ENCODE results near the gene ATP1B2.
A peak's percentile ranks its signal among the peaks of the same experiment; 100 is the strongest.
"Not testable (repeated sequence)": the region's sequence is repeated elsewhere in the genome, so short reads cannot be mapped to it uniquely, and the experiment has no call there.

Gene ATP1B2

GRCh38 chr17:7650509-7651096, at the start of gene ATP1B2:
Gene ATP1B2 (plus strand): TSS chr17:7650926. CDS start chr17:7651519, 593 bp downstream.
- DNase-seq: peak; percentile 25

DNA sequence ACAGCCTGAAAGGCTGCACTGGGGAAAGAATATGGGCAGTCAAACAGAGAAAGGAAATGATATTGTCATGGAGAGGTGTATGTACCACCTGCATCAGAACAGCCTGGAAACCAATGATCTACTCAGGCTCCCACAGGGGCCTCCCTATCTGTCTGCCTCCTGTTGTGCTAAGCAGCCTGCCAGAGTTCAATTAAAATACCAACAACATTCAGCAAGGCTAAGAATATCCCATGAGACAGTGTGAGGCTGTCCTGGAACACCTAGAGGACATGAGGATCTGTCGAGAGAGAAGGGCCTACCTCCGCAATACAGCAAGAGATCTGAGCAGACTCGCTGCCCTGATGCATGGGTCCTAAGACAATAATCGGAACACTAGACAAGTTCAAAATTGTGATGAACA, 44.4 kb upstream of the ATP1B2 start:
- DNase-seq: no peak

DNA sequence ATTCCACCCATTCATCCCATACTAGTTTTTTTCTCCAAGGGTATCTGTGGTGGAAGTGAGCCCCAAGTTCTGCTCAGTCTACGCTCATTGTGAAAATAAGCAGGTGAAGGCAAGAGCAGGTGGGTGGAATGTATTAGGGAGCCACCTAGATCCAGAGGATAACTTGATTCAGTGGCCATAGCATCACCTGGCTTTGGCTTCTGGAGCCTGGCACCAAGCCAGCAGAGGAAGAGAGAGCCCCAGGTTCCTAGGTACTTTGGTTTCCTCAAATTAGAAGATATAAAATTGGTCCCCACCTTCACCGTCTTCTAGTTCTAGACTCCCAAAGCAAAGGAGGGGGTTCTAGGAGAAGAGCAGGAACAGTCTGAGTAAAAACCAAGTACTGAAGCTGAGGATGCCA, 40.1 kb upstream of the ATP1B2 start:
- no peak for DNase-seq

- DNase-seq: no peak
These were observed 39.0 kb upstream of the ATP1B2 start for GRCh38 chr17:7611635-7612293.

DNA sequence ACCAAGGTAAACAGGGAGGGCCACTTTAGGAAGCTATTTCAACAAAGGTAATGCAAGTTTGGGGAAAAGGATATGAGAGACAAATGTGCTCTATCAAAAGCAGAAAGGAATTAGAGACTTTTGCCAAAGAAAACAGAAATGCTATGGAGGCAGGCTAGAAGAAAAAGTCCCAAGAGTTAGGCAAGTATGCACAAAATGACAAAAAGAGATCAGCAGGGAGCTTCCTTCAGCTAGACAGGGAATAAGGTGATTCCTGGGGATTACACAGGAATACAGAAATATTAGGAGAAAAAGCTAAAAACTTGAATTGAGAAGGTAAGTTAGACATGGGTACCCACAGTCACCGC, 38.5 kb upstream of the ATP1B2 start:
- DNase-seq: no peak

DNA sequence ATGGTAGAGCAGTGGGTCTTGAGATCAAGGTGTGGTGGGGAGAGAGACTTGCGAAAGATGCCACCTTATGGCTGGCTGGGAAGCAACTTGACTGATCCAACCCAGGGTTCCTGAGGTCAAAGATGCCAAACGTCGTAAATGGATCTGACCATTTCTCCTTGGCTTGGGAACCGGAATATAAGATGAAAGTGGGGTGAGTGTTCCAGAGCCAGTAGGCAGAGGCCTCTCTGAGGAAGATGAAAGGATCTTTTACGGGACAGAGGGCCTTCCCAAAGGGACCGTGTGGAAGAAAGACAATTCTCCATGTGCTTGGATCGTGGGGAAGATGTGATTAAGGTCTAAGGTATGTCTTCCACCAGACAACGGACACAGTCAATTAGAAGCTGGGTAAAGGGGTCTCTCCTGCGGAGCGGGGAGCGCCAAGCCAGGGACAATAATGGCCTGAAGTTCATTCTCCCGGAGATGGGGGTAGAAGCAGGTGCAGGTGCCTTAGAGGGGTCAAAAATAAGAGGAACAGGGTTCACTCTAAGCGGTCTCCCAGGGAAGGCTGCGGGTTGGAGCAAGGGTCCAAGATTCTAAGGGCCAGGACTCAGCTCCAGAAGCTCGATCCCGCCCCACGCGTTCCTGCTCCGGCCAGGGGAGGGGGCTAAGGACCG, 36.8 kb upstream of the ATP1B2 start:
- DNase-seq: no peak

- peak; percentile 94 for DNase-seq
These were observed 36.1 kb upstream of the ATP1B2 start, which contains the start of gene FXR2 for GRCh38 chr17:7614425-7615264. Gene FXR2 (minus strand): TSS chr17:7614897. CDS start chr17:7614532, 365 bp downstream.

DNA sequence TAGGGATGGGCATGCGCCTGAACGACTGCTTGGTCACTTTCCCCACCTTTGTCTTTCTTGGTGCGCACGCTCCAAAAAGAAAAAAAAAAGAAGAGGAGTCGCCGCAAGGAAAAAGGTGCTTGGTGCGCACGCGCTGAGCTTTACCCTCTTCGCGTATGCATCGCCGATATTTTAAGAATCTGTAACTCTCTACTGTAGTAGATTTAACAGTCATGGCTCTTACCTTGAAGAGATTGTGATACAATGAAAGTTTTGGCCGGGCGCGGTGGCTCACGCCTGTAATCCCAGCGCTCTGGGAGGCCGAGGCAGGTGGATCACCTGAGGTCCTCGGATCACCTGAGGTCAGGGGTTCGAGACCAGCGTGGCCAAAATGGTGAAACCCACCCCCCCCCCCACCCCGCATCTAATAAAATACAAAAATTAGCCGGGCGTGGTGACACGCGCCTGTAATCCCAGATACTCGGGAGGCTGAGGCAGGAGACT, 35.4 kb upstream of the ATP1B2 start:
- no peak for DNase-seq

DNA sequence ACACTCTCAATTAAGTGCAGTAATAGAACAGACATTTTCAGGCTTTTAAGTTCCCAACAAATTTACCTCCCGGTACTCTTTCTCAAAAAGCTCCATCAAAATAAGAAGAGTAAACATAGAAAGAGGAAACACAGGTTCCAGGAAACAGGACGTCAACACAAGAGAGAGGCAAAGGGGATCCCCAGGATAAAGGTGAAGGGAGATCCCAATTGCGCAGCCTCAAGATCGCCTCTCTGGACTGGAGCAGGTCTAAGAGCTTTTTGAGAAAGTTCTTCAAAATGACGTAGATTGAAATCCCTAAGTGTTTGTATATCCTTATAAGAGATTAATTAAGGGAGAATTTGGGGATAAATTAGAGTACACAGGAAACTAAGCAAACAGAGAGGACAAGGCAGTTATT, 32.1 kb upstream of the ATP1B2 start:
- DNase-seq: no peak

DNA sequence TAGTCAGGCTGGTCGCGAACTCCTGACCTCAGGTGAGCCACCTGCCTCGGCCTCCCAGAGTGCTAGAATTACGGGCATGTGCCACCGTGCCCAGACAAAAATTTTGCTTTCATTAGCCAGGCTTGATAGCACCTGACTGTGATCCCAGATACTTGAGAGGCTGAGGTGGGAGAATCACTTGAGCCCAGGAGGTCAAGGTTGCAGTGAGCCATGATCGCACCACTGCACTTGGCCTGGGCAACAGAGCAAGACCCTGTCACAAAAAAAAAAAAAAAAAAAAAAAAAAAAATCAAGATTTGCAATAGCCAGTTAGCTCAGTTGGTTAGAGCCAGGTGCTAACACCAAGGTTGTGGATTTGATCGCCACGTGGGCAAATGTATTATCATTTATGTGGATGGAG, 29.9 kb upstream of the ATP1B2 start:
- no peak for DNase-seq

GRCh38 chr17:7623661-7624060, 27.1 kb upstream of the ATP1B2 start:
- no peak for DNase-seq

DNA sequence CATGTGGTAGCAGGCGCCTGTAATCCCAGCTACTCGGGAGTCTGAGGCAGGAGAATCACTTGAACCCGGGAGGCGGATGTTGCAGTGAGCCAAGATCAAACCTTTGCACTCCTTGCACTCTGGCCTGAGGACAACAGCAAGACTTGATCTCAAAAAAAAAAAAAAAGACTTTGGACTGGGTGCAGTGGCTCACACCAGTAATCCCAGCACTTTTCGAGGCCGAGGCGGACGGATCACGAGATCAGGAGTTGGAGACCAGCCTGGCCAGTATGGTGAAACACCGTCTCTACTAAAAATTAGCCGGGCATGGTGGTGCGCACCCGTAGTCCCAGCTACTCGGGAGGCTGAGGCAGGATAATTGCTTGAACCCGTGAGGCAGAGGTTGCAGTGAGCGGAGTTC, 25.0 kb upstream of the ATP1B2 start:
- not testable (repeated sequence) for DNase-seq

GRCh38 chr17:7626307-7626706, 24.4 kb upstream of the ATP1B2 start:
- DNase-seq: no peak

GRCh38 chr17:7626956-7627249, 23.8 kb upstream of the ATP1B2 start:
- no peak for DNase-seq

- DNase-seq: peak; percentile 34
These were observed 23.2 kb upstream of the ATP1B2 start, which contains the start of gene SAT2 for GRCh38 chr17:7627250-7628121. Gene SAT2 (minus strand): TSS chr17:7627821. CDS start chr17:7627635, 186 bp downstream.

DNA sequence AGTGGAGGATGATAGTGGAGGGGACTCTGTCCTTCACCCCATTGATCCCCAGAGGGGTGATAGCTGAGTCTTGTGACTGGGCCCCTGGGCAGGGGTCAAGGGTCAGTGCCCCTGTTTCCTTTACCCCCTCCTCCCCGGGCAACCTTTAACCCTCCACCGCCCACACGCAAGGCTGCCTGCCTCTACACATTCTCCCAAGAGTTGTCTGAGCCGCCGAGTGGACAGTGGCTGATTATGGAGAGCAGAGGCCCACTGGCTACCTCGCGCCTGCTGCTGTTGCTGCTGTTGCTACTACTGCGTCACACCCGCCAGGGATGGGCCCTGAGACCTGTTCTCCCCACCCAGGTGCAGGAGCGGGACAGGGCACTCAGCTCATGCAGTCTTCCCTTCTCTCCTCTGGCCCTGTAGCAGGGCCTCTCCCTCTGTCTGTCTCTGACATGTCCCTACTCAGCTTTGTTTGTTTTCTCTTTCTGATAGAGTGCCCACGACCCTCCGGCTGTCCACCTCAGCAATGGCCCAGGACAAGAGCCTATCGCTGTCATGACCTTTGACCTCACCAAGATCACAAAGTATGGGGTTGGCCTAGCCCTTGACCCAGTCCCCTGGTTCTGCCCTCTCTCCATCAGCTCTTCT, 20.7 kb upstream of the ATP1B2 start, which contains the start of gene SHBG:
SHBG (plus strand) TSS at position 197 of the 633 bp plus-strand sequence; CDS start at position 235, 38 bp downstream.
- DNase-seq: no peak

DNA sequence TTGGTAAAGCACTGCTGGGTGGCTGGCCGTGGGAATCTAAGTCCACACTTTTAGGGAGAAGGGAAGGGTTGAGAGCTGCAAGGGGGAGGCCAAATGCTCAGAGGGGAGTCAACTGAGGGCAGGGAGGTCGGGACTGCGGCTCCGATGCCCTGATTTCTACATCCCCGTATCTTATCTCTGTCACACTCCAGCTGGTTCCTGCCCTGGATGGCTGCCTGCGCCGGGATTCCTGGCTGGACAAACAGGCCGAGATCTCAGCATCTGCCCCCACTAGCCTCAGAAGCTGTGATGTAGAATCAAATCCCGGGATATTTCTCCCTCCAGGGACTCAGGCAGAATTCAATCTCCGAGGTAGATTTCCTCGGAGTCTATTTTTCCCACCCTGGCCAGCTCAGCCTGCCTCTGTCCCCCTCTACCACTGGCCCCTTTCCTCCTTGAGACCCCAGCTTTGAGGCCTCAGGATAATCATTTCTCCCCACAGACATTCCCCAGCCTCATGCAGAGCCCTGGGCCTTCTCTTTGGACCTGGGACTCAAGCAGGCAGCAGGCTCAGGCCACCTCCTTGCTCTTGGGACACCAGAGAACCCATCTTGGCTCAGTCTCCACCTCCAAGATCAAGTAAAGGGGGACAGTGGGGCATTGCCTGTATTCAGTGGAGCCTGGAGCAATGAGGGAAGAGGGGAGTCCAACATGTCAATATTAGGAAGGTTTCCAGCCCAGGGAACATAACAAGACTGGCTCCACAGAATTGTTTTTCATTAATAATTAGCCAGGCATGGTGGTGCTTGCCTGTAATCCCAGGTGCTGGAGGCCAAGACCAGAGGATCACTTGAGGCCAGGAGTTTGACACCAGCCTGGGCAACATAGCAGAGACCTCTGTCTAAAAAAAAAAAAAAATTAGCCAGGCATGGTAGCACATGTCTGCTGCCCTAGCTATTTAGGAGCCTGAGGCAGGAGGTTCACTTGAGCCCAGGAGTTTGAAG, 19.0 kb upstream of the ATP1B2 start:
- DNase-seq: no peak

GRCh38 chr17:7632492-7632894, 18.2 kb upstream of the ATP1B2 start:
- no peak for DNase-seq

GRCh38 chr17:7633093-7633492, 17.6 kb upstream of the ATP1B2 start:
- no peak for DNase-seq

DNA sequence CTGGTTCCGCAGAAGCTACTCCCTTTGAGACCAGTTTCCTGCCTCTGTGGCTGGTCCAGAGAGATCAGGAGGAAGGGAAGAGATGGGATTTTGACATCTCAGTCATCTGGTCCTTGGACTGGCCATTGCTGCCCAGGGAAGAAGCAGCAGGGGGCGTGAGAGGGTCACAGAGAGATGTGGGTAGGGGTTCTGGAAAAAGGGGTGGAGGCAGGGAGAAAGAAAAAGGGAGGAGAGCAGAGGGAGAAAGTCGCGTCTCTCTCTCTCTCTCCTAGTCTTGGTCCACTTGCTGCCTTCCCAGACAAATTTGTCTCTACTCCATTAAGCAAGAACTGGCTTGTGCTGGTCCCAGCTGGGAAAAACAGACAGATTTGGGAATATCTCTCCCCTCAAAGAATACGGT, 16.3 kb upstream of the ATP1B2 start:
- DNase-seq: no peak

Measured in NCI-H2029 (cell line).